Ectodermal cell (in vitro differentiated cells): ENCODE results near the gene COP1.

ENCODE experiments used
- H3K27ac ChIP-seq: 2 replicates; pipeline ENCODE4 v1.7.0; 2013; ENCODE audit warnings: mild to moderate bottlenecking, low read depth, low read length; ENCODE audit not compliant: insufficient read depth, poor library complexity, severe bottlenecking
- H3K27me3 ChIP-seq: 2 replicates; pipeline ENCODE4 v1.7.0; 2013; ENCODE audit warnings: mild to moderate bottlenecking, low read length; ENCODE audit not compliant: insufficient read depth, control insufficient read depth, poor library complexity, severe bottlenecking
- H3K36me3 ChIP-seq: one replicate; pipeline ENCODE4 v1.7.0; 2013; ENCODE audit warnings: low read length; ENCODE audit not compliant: control insufficient read depth, insufficient read depth
- H3K4me1 ChIP-seq: one replicate; pipeline ENCODE4 v1.7.0; 2013; ENCODE audit warnings: low read length; ENCODE audit not compliant: control insufficient read depth, insufficient read depth
- H3K4me3 ChIP-seq: 2 replicates; pipeline ENCODE4 v1.7.0; 2013; ENCODE audit warnings: low read depth, low read length, control low read depth; ENCODE audit not compliant: insufficient read depth
- H3K9me3 ChIP-seq: 2 replicates; pipeline ENCODE4 v1.7.0; 2013; ENCODE audit warnings: mild to moderate bottlenecking, low read length, moderate library complexity; ENCODE audit not compliant: control insufficient read depth
- WGBS, 2 experiments: methylation state at CpG; one replicate each; pipeline ENCODE4 v1.1.7; 2013; ENCODE audit warnings: missing lambda C conversion rate in 2 of 2; 5-methylcytosine and 5-hydroxymethylcytosine counted together

The COP1 gene

GRCh38 chr1:175920381-175920780 is 286.7 kb downstream of the COP1 start:
- Histone ChIP-seq H3K27me3 (peaks cover 5% of the 10 kb centered on the region), H3K36me3 (no peaks in the 10 kb centered on the region), H3K4me1 (peaks cover 11% of the 10 kb centered on the region), H3K4me3 (no peak overlapping the region), H3K27ac (no peak overlapping the region), H3K9me3 (no peaks in the 10 kb centered on the region)
- WGBS, 2 experiments, result 93 to 96% methylated on average over 1 to 3 of the region's 4 CpGs

DNA sequence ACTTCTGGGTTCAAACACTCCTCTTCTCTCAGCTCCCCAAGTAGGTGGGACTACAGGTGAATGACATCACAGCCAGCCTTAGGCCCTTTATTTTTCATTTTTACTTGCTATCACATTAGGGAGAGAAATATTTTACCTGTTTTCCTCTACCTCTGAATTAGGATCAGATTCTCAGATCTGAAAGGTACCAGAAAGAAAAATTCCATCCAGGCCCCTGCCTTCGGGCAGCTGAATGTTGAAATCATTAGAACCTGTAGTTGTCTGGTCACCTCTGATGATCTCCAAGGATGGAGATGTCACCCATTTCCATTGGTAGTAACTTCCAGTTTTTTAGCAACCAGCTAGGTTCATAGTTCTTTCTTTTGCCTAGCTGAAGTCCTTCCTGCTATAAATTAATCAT is 288.1 kb downstream of the COP1 start:
- 83 to 86% methylated on average over 1 of the region's 1 CpG for WGBS, 2 experiments
- Histone ChIP-seq H3K36me3 (no peaks in the 10 kb centered on the region), H3K4me3 (no peak overlapping the region), H3K27ac (no peak overlapping the region), H3K9me3 (no peaks in the 10 kb centered on the region), H3K27me3 (peaks cover 5% of the 10 kb centered on the region), H3K4me1 (peaks cover 11% of the 10 kb centered on the region)

GRCh38 chr1:175918364-175918801 is 288.7 kb downstream of the COP1 start:
- no peaks in the 10 kb centered on the region for H3K9me3 ChIP-seq
- H3K27ac ChIP-seq, result no peak overlapping the region
- no peak overlapping the region for H3K4me3 ChIP-seq
- no peaks in the 10 kb centered on the region for H3K36me3 ChIP-seq
- peaks cover 5% of the 10 kb centered on the region for H3K27me3 ChIP-seq
- H3K4me1 ChIP-seq, result peaks cover 11% of the 10 kb centered on the region
- WGBS, 2 experiments, result 18 to 22% methylated on average over 2 of the region's 2 CpGs

DNA sequence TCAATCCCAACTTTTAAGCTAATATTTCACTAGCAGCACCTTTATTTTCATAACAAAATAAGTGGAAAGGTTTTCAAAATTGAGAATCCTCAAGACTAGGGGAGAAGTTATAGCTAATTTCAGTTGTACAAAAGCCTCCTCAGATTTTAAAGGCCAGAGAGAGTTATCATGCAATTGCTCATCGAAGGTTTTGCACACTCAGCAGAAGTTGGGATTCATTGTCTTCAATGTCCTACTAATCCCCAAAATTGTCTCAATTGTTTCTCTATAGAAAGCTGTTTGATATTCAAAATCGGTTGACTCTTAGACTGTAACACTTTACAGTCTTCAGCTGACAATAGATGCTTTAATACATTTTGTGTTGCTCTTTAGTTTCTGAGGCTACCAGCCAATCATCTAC is 293.0 kb downstream of the COP1 start:
- H3K9me3 ChIP-seq, result peaks cover 4% of the 10 kb centered on the region
- peaks cover 5% of the 10 kb centered on the region for H3K27me3 ChIP-seq
- no peaks in the 10 kb centered on the region for H3K36me3 ChIP-seq
- no peaks in the 10 kb centered on the region for H3K4me1 ChIP-seq
- 90 to 94% methylated on average over 1 to 2 of the region's 2 CpGs for WGBS, 2 experiments
- H3K27ac ChIP-seq, result no peak overlapping the region
- no peak overlapping the region for H3K4me3 ChIP-seq

DNA sequence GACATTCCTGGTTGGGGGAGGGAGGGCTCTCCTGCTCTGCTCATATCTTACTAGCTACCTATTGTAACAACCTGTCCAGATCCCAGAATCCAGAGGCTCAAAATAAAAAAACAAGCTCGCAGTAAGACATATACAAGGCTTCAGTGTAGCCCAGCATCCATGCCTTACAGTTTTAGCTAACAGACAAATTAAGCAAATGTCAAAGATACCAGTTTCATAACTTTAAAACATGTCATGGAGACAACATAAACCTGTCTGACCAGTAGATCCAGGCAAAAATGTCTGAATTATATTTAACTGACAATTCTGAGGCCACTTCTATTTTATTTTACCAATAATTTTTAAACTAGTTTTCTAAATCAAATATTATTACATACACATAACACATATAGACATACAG is 295.9 kb downstream of the COP1 start:
- Histone ChIP-seq H3K36me3 (no peaks in the 10 kb centered on the region), H3K27me3 (no peaks in the 10 kb centered on the region), H3K9me3 (peaks cover 4% of the 10 kb centered on the region), H3K4me3 (no peak overlapping the region), H3K4me1 (no peaks in the 10 kb centered on the region), H3K27ac (no peak overlapping the region)
- WGBS, 2 experiments, result 92 to 96% methylated on average over 1 of the region's 1 CpG

DNA sequence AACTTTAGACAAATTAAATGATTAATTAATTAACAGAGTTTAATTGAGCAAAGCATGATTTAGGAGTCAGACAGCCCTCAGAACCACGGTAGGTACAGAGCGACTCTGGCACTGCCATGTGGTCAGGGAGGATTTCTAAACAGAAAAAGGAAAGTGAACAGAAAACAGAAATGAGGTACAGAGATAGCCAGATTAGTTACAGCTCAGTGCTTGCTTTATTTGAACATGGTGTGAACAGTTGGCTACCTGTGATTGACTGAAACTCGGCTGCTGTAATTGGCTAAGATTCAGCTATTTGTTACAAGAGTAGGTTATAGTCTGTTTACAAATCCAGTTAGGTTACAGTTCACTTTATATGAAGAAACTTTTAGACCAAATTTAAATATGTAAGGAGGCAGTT is 300.7 kb downstream of the COP1 start:
- 90 to 93% methylated on average over 3 of the region's 3 CpGs for WGBS, 2 experiments
- Histone ChIP-seq H3K27ac (no peak overlapping the region), H3K36me3 (no peaks in the 10 kb centered on the region), H3K4me3 (no peak overlapping the region), H3K27me3 (no peaks in the 10 kb centered on the region), H3K4me1 (no peaks in the 10 kb centered on the region), H3K9me3 (no peaks in the 10 kb centered on the region)

DNA sequence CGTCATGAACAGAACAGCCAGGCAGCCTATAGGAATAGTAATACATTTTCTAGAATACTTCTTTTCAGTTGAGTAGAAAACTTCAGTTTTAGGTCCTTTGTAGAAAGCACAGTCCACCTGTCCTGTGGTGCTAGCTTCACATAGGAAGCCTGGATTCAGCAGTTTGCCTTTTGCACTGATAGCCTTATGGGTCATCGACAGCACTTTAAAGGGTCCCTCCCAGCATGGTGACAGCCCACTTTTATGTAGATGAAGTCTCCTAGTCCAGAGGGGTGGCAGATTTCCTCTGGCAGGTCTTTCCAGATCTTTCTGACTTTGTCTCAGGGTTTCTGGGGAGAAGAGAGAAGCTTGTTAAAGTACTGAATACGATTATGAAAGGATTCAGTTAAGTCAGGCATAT is 302.3 kb downstream of the COP1 start:
- H3K4me3 ChIP-seq, result no peak overlapping the region
- no peaks in the 10 kb centered on the region for H3K36me3 ChIP-seq
- WGBS, 2 experiments, result 64 to 71% methylated on average over 2 to 3 of the region's 3 CpGs
- H3K4me1 ChIP-seq, result no peaks in the 10 kb centered on the region
- no peaks in the 10 kb centered on the region for H3K27me3 ChIP-seq
- no peak overlapping the region for H3K27ac ChIP-seq
- H3K9me3 ChIP-seq, result no peaks in the 10 kb centered on the region

- Histone ChIP-seq H3K4me3 (no peak overlapping the region), H3K36me3 (no peaks in the 10 kb centered on the region), H3K9me3 (no peaks in the 10 kb centered on the region), H3K27ac (no peak overlapping the region), H3K4me1 (no peaks in the 10 kb centered on the region), H3K27me3 (no peaks in the 10 kb centered on the region)
- 91% methylated on average over 8 of the region's 8 CpGs for WGBS, 2 experiments
Measured at GRCh38 chr1:175902281-175902680, 304.8 kb downstream of the COP1 start.

DNA sequence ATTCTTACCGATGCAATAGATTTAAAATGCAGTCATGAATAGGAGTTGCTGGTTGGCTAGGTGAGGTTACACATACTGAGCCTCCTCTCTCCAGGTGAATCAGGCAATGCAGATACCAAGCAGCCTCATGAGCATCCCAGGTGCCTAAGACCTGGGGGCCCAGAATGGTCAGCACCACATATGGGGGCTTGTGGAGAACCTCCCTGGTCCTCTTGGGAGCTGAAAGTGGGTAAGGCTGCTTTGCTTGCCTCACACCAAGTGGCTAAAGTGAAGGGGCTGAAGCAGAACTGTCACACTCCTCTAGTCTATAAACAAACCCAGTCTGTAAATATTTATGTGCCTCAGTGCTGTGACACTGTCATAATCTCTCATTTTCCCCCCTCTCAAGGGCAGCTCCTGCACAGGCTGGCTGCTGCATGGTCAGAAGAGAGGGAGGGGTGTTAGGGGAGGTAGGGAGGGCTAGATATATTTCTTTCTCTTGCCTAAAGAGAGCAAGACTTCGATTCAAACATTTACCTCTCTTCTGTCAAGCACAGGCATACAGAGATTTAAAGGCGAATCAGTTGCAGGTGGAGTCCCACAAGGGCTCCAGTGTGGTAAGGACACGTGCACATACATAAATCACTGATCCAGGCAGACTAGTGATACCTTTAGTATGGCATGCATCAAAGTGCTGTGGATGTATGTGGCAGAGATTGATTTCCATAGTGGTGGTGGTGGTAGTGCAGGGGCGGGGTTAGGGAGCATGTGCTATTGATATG is 305.8 kb downstream of the COP1 start:
- Histone ChIP-seq H3K36me3 (no peaks in the 10 kb centered on the region), H3K4me3 (no peak overlapping the region), H3K9me3 (no peaks in the 10 kb centered on the region), H3K27ac (no peak overlapping the region), H3K27me3 (no peaks in the 10 kb centered on the region), H3K4me1 (no peaks in the 10 kb centered on the region)
- WGBS, 2 experiments, result 84 to 88% methylated on average over 5 of the region's 5 CpGs

- H3K27ac ChIP-seq, result no peak overlapping the region
- WGBS, 2 experiments, result 86 to 90% methylated on average over 4 of the region's 4 CpGs
Measured at GRCh38 chr1:175900171-175900570, 306.9 kb downstream of the COP1 start.

More at GRCh38 chr1:175900171-175900570, 306.9 kb downstream of the COP1 start:
- Histone ChIP-seq H3K4me1 (no peaks in the 10 kb centered on the region), H3K36me3 (no peaks in the 10 kb centered on the region), H3K9me3 (no peaks in the 10 kb centered on the region), H3K27me3 (no peaks in the 10 kb centered on the region), H3K4me3 (no peak overlapping the region)
